IMR-90 (cell line): ENCODE results near the gene SLC44A1. TPM values are rescaled to one million over a fixed set of nuclear protein-coding genes. Genes with fewer than 3 reads are reported as not detected.

Source experiments
- ATAC-seq: fragments of 200-7000 bp; cut with Tn5 transposase; 2 replicates; pipeline ENCODE4 v1.9.1; 2020; ENCODE audit warnings: low read depth, mild to moderate bottlenecking, moderate library complexity
- BruUV-seq: library from RNA; stranded (reverse); fragments of 400-500 nt; replicated peaks from 2 replicates; lab custom pipeline; 2021; lab: Mats Ljungman, UMichigan
- CTCF ChIA-PET: fragments of 300-600 bp; formaldehyde crosslinking; extraction: SDS; loops from one replicate; lab custom pipeline; 2021; ENCODE audit warnings: antibody characterized with exemption; lab: Yijun Ruan, JAX
- POLR2A ChIA-PET: fragments of 300-600 bp; sonication (Branson Sonifier 250); formaldehyde crosslinking; loops from one replicate; lab custom pipeline; 2022; ENCODE audit warnings: antibody characterized with exemption; ENCODE audit not compliant: unreplicated experiment; lab: Charles Lee
- DNase-seq: peaks from one replicate; pipeline ENCODE4 v3.0.0; 2013
- H2AFZ ChIP-seq: replicated peaks from 2 replicates; pipeline ENCODE3; 2013; ENCODE audit warnings: low read length, mild to moderate bottlenecking; ENCODE audit not compliant: poor library complexity
- H2AK5ac ChIP-seq: 2 replicates; pipeline ENCODE4 v1.6.1; 2013; ENCODE audit warnings: low read depth, low read length, inconsistent platforms
- H2AK9ac ChIP-seq: replicated peaks from 2 replicates; pipeline ENCODE3; 2013; ENCODE audit warnings: mild to moderate bottlenecking, low read depth, low read length, moderate library complexity; ENCODE audit not compliant: poor library complexity
- H2BK120ac ChIP-seq: 2 replicates; pipeline ENCODE4 v1.6.1; 2013; ENCODE audit warnings: low read depth, low read length, inconsistent platforms
- H2BK15ac ChIP-seq: 3 replicates; pipeline ENCODE4 v1.6.1; 2013; ENCODE audit warnings: low read depth, low read length, inconsistent platforms
- H2BK20ac ChIP-seq: 2 replicates; pipeline ENCODE4 v1.6.1; 2013; ENCODE audit warnings: low read depth, mild to moderate bottlenecking, inconsistent platforms, low read length, moderate library complexity
- H2BK5ac ChIP-seq: 2 replicates; pipeline ENCODE4 v1.6.1; 2013; ENCODE audit warnings: mild to moderate bottlenecking, low read depth, low read length, inconsistent platforms; ENCODE audit not compliant: poor library complexity, severe bottlenecking
- H3K14ac ChIP-seq: replicated peaks from 2 replicates; pipeline ENCODE4 v1.6.1; 2013; ENCODE audit warnings: low read depth, low read length, inconsistent platforms
- H3K18ac ChIP-seq: 2 replicates; pipeline ENCODE4 v1.6.1; 2013; ENCODE audit warnings: low read depth, low read length, control low read depth
- H3K23ac ChIP-seq: 2 replicates; pipeline ENCODE4 v1.6.1; 2013; ENCODE audit warnings: low read depth, low read length, inconsistent platforms
- H3K27ac ChIP-seq: 2 replicates; pipeline ENCODE4 v1.5.1; 2013; ENCODE audit warnings: mild to moderate bottlenecking, control low read depth, low read length; ENCODE audit not compliant: insufficient read depth
- H3K27me3 ChIP-seq: 2 replicates; pipeline ENCODE4 v1.6.1; 2013; ENCODE audit warnings: low read length; ENCODE audit not compliant: control insufficient read depth, insufficient read depth
- H3K36me3 ChIP-seq: 2 replicates; pipeline ENCODE4 v1.6.1; 2013; ENCODE audit warnings: low read length, mixed read lengths; ENCODE audit not compliant: control insufficient read depth, insufficient read depth
- H3K4ac ChIP-seq: 2 replicates; pipeline ENCODE4 v1.6.1; 2013; ENCODE audit warnings: low read depth, low read length, inconsistent platforms
- H3K4me1 ChIP-seq: 2 replicates; pipeline ENCODE4 v1.6.1; 2013; ENCODE audit warnings: low read length, mixed read lengths; ENCODE audit not compliant: control insufficient read depth, insufficient read depth
- H3K4me2 ChIP-seq: 2 replicates; pipeline ENCODE4 v1.6.1; 2013; ENCODE audit warnings: low read depth, mild to moderate bottlenecking, control low read depth, low read length, moderate library complexity
- H3K4me3 ChIP-seq: 2 replicates; pipeline ENCODE4 v1.5.1; 2013; ENCODE audit warnings: low read depth, mild to moderate bottlenecking, control low read depth, low read length, moderate library complexity; ENCODE audit not compliant: insufficient read depth
- H3K56ac ChIP-seq: 2 replicates; pipeline ENCODE4 v1.6.1; 2013; ENCODE audit warnings: low read length, inconsistent platforms; ENCODE audit not compliant: insufficient read depth; ENCODE audit errors: extremely low read depth
- H3K79me1 ChIP-seq, 2 experiments: 2 replicates each; pipeline ENCODE4 v1.6.1; 2013; ENCODE audit warnings: low read length in 2 of 2, inconsistent platforms in 1 of 2, low read depth in 1 of 2
- H3K9ac ChIP-seq: 2 replicates; pipeline ENCODE4 v1.6.1; 2013; ENCODE audit warnings: low read depth, low read length, control low read depth
- H3K9me1 ChIP-seq: 2 replicates; pipeline ENCODE4 v1.6.1; 2013; ENCODE audit warnings: low read length, inconsistent platforms; ENCODE audit not compliant: insufficient read depth
- H3K9me3 ChIP-seq: 2 replicates; pipeline ENCODE4 v1.6.1; 2013; ENCODE audit warnings: low read length; ENCODE audit not compliant: control insufficient read depth, insufficient read depth
- H4K20me1 ChIP-seq: 2 replicates; pipeline ENCODE4 v1.6.1; 2013; ENCODE audit warnings: low read length, inconsistent platforms; ENCODE audit not compliant: insufficient read depth
- H4K5ac ChIP-seq: 2 replicates; pipeline ENCODE4 v1.6.1; 2013; ENCODE audit warnings: mild to moderate bottlenecking, low read depth, low read length, control low read depth
- H4K8ac ChIP-seq, 2 experiments: 2 replicates each; pipeline ENCODE4 v1.6.1; 2013; ENCODE audit warnings: low read depth in 2 of 2, low read length in 2 of 2, control low read depth in 1 of 2, inconsistent platforms in 1 of 2
- H4K91ac ChIP-seq: 2 replicates; pipeline ENCODE4 v1.6.1; 2013; ENCODE audit warnings: low read depth, low read length, inconsistent platforms; ENCODE audit not compliant: insufficient read depth
- CEBPB ChIP-seq: IDR thresholded peaks from 2 replicates; pipeline ENCODE4 v1.6.1; 2012; ENCODE audit warnings: low read depth, low read length, improper control_type of control experiment
- CHD1 ChIP-seq: IDR thresholded peaks from 2 replicates; pipeline ENCODE4 v1.6.1; 2012; ENCODE audit warnings: low read depth, low read length, improper control_type of control experiment
- FOS ChIP-seq: fragments of 150-350 bp; IDR thresholded peaks from 2 replicates; pipeline ENCODE4 v1.6.1; 2016; ENCODE audit warnings: low read depth, low read length
- MXI1 ChIP-seq: IDR thresholded peaks from 2 replicates; pipeline ENCODE4 v1.6.1; 2012; ENCODE audit warnings: low read depth, mild to moderate bottlenecking, low read length, moderate library complexity, borderline replicate concordance
- NFE2L2 ChIP-seq: fragments of 150-350 bp; IDR thresholded peaks from 2 replicates; pipeline ENCODE4 v1.6.1; 2016; ENCODE audit warnings: low read depth, mild to moderate bottlenecking, low read length
- RAD21 ChIP-seq: IDR thresholded peaks from 2 replicates; pipeline ENCODE4 v1.6.1; 2012; ENCODE audit warnings: low read length, improper control_type of control experiment
- RCOR1 ChIP-seq: IDR thresholded peaks from 2 replicates; pipeline ENCODE4 v1.6.1; 2012; ENCODE audit warnings: mild to moderate bottlenecking, low read length, improper control_type of control experiment; ENCODE audit not compliant: insufficient replicate concordance
- RFX5 ChIP-seq: IDR thresholded peaks from 2 replicates; pipeline ENCODE4 v1.8.0; 2012; ENCODE audit warnings: low read depth, mild to moderate bottlenecking, low read length, moderate library complexity
- SMC3 ChIP-seq: fragments of 150-350 bp; IDR thresholded peaks from 2 replicates; pipeline ENCODE4 v1.6.1; 2016; ENCODE audit warnings: low read depth, mild to moderate bottlenecking, antibody characterized with exemption, low read length, moderate library complexity
- USF2 ChIP-seq: fragments of 150-350 bp; IDR thresholded peaks from 2 replicates; pipeline ENCODE4 v1.6.1; 2017; ENCODE audit warnings: mild to moderate bottlenecking, antibody characterized with exemption, low read length, low read depth
- WGBS, 2 experiments: methylation state at CpG; one replicate each; pipeline versions ENCODE4 v1.1.5 to v1.1.7; 2013; ENCODE audit warnings: missing lambda C conversion rate in 2 of 2; ENCODE audit not compliant: insufficient read length in 1 of 2; ENCODE audit errors: extremely low coverage in 2 of 2; 5-methylcytosine and 5-hydroxymethylcytosine counted together
- dilution Hi-C: fragments of 300-500 bp; cut with HindIII; formaldehyde crosslinking; loops from one replicate; pipeline ENCODE4 v1.14.3; 2018; ENCODE audit warnings: low sequenced_read_pairs; ENCODE audit not compliant: unreplicated experiment
- in situ Hi-C: fragments of 300-500 bp; cut with MboI; formaldehyde crosslinking; loops from 3 replicates; pipeline ENCODE4 v1.14.3; 2019; ENCODE audit warnings: low sequenced_read_pairs, inconsistent platforms, mixed read lengths
- intact Hi-C: fragments of 100-400 bp; cut with micrococcal nuclease; formaldehyde crosslinking; loops from 2 replicates; pipeline ENCODE4 v1.10.0; 2022
- polyA plus RNA-seq, 3 experiments: library from polyadenylated mRNA; depleted of rRNA; stranded (reverse); fragments of >200 nt; gene quantifications; 2 replicates each; pipeline ENCODE4 v1.2.3, GENCODE V29; 2012; ENCODE audit warnings: low replicate concordance in 1 of 3
- total RNA-seq: library from RNA; depleted of rRNA; stranded (reverse); fragments of >200 nt; gene quantifications from 2 replicates; pipeline ENCODE4 v1.2.3, GENCODE V29; 2012

Gene SLC44A1
- total and polyA plus RNA-seq, 2 of the 4 experiments (the other 2 are of a cell fraction) = 5.2 to 21.7 TPM

GRCh38 chr9:105436783-105437182 lies 192.3 kb downstream of the SLC44A1 start:
- no peak for TF ChIP-seq MXI1
- no peak for TF ChIP-seq CHD1
- TF ChIP-seq SMC3 = no peak
- no peak for TF ChIP-seq RFX5
- no peak for TF ChIP-seq RCOR1
- TF ChIP-seq RAD21 = no peak
- TF ChIP-seq CEBPB = no peak
- TF ChIP-seq NFE2L2 = no peak
- no peak for TF ChIP-seq FOS
- TF ChIP-seq USF2 = no peak
- Histone ChIP-seq H3K9me1 (no peaks in the 10 kb centered on the region), H3K9me3 (peaks cover 2% of the 10 kb centered on the region; the same call in 1 of the 2 replicates), H2AFZ (no peak overlapping the region), H2BK20ac (no peak overlapping the region), H4K8ac (no peak overlapping the region), H4K91ac (no peak overlapping the region), H2BK15ac (no peak overlapping the region), H3K14ac (no peak overlapping the region), H3K18ac (no peak overlapping the region), H3K4me3 (no peak overlapping the region), H3K56ac (no peak overlapping the region), H3K27me3 (no peaks in the 10 kb centered on the region), H4K20me1 (no peaks in the 10 kb centered on the region), H3K4ac (no peak overlapping the region), H2BK120ac (no peak overlapping the region), H3K9ac (no peak overlapping the region), H2AK9ac (no peak overlapping the region), H2AK5ac (no peak overlapping the region), H2BK5ac (no peak overlapping the region), H3K27ac (no peak overlapping the region), H3K23ac (no peak overlapping the region), H3K79me1 (no peaks in the 10 kb centered on the region), H3K4me2 (no peak overlapping the region), H3K4me1 (peaks cover 3% of the 10 kb centered on the region), H4K5ac (no peak overlapping the region), H3K36me3 (no peaks in the 10 kb centered on the region)
- dilution Hi-C loops (no loop called here), intact Hi-C loops (no loop called here), in situ Hi-C loops (no loop called here)
- POLR2A ChIA-PET = no interaction called here
- no CpG with 5 or more reads among the region's 4 CpGs for WGBS, 2 experiments
- DNase-seq = no peak
- ATAC-seq = no peak
- CTCF ChIA-PET = no interaction called here
- BruUV-seq = no TSS peak
